HG03520 (cell line): Measurements from ENCODE around the gene SLU7.

Experiments used
- ATAC-seq: cut with Tn5 transposase; IDR thresholded peaks from one replicate; pipeline ENCODE4 v1.9.1; 2021; ENCODE audit warnings: mild to moderate bottlenecking, moderate library complexity; ENCODE audit not compliant: unreplicated experiment

SLU7 gene

DNA sequence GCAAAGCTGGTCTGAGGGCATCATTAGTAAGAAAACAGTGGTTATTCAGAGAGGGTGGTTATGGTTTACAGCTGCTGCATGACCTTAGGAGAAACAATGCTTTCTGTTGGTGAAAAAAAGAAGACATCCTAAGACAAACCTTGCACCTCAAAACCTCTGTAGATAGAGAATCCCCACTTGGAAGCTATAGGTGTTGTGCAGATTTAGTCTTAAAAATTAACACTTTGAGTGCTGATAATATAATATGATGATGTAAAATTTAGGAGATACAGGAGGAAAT is 1.4 kb upstream of the SLU7 start:
- no peak for ATAC-seq

DNA sequence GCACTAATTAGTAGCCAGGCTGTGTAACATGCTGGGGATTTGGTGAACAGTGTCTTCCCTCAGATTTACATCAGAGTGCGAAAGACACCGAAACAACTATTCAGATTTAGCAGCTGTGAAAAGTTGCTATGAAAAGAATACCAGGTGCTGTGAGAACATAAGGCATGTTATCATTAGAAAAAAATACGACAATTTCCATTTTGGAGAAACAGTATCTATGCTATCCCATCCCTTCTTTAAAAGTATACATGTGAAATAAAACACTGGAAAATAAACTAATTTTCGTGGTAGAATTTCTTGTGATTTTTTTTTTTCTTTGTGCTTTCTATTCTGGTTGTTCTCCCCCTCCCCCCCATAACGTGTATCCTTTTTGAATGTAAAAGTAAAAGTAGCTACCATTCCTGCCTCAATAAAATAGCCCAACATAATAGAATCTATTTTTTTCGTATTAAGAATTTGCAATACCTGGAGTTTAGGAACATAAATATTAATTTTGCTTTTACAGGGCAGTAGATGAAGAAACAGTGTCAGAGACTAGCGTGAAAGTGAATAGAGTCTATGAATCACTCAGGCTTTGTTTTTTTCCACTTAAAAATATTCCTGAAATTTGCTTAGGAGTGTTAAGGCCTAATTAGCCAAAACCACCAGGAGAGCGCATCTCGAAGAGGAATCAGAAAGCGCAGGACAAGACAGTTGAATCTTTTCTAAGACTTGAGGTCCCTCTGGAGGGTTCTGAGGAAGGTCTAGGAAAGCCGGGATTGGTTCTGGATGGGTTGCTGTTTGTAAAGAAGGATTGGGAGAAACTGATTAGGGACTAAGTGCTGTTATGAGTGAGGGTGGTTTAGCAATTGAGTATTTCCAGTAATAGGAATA is 813 bp upstream of the SLU7 start:
- ATAC-seq, result no peak

DNA sequence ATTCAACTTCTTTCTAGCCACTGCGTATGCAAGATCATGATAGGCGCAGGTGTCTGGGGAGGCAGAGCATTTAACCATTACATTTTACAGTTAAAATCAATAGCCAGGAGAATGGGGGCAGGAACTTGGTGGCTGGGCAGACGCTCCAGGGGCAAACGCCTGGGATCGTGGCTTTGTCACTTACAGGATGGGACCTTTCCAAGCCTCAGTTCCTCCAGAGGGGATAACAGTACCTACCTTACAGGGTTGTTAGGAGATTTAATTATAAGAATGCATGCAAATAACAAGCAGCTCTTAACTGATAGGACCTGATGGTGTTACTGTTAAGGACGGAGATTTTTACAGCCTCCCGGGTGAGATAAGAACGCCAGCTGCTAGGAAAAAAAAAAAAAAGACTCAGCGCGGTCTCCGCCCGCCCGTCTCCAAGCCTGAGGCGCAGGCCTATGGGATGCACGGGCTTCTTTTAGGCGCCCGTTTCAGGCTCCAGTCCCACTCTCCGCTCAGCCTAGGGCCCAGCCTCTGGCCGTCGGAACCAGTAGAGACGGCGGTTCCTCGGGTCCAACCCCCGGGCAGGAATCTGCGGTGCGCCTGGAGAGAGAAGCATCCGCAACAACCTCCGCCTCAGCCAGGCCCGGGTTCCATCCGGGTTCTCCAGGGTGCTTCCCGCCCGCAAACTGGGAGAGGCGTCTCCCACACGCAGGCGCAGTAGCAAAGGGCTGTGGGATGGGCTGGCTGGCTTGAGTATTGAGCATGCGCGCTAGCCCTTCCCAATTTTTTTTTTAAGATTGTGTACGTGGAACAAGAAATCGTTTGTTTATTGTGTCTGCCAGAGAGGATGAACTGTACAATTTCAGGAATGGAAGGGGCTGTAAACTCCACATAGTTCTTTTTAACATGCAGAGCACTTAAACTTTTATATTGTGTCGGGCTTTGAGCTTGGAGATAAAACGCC is 19.2 kb downstream of the SLU7 start, which contains the start of gene FAM200C:
Gene FAM200C (minus strand): TSS at position 653 of the 952 bp plus-strand sequence. CDS start 4,564 bp downstream, outside the sequence.
- ATAC-seq, result peak; percentile 71

DNA sequence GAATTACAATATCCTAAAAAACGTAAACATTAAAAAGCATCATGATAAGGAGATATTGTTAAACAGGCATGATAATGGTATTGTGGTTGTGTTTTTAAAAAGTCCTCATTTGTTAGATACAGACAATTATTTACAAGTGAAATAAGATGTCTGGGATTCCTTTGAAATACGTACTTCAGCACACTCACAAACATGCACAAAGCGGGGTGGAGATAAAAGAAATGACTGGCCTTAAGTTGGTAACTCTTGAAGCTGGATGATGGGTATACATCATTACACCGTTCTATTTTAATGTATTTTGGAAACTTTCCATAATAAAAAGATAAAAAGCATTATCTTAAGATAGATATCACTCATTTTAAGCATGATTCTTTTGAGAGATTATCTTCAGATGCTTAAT is 20.1 kb downstream of the SLU7 start:
- no peak for ATAC-seq

GRCh38 chr5:160397492-160397891 is 21.4 kb downstream of the SLU7 start:
- ATAC-seq, result no peak

DNA sequence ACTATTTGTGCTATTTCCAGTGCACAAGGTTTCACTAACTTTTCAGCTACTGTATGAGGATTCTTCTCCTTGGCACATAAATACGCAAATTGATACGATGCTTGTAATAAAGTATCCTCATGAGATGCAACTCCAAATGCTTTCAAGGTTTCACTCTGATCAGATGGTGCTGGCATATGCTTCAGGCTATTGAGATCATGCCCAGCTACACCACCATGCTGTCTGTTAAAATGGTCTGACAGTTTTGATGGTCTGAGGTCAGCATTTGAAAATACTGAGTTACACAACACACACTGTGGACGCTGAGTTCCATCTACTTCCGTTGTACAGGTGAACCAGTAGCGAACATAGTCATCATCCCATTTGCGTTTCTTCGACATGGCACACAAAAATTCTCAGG is 23.8 kb downstream of the SLU7 start:
- ATAC-seq, result no peak

GRCh38 chr5:160390787-160391696 is 27.8 kb downstream of the SLU7 start:
- ATAC-seq, result no peak

- no peak for ATAC-seq
Measured at GRCh38 chr5:160387445-160387844, 31.4 kb downstream of the SLU7 start.

DNA sequence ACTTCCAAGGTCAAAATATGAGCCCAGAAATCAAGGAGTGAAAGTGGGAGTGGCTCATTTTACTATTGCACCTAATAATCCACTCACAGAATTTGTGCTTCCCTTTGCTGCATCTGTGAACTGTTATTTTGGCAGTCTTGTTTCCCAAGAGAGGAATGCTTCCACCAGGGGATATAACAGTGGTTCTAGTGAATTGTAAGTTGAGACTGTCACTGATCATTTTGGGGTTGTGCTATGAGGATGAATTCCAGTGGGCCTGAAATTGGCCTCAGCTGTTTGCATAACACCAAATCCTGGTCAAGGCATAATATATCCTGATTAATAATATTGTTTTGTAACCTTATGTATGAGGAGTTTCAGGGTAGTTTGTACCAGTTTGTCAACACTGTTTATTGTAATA is 33.4 kb downstream of the SLU7 start:
- ATAC-seq, result no peak

DNA sequence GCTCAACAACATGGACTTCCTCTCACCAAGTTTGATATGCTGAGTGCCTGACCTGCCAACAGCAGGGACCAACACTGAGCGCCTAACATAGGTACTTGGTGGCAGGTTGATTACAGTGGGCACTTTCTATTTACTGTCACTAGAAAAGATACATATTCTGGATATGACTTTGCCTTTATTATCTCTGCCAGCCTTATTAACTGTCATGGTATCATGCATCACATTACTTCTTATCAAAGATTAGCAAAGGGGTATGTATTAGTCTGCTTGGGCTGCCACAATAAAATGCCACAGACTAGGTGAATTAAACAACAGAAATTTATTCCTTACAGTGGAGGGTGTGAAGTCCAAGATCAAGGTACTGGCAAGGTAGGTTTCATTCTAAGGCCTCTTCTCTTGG is 34.2 kb downstream of the SLU7 start:
- no peak for ATAC-seq

GRCh38 chr5:160382346-160382745 is 36.5 kb downstream of the SLU7 start:
- no peak for ATAC-seq

- no peak for ATAC-seq
Measured at GRCh38 chr5:160380041-160380440, 38.8 kb downstream of the SLU7 start.

DNA sequence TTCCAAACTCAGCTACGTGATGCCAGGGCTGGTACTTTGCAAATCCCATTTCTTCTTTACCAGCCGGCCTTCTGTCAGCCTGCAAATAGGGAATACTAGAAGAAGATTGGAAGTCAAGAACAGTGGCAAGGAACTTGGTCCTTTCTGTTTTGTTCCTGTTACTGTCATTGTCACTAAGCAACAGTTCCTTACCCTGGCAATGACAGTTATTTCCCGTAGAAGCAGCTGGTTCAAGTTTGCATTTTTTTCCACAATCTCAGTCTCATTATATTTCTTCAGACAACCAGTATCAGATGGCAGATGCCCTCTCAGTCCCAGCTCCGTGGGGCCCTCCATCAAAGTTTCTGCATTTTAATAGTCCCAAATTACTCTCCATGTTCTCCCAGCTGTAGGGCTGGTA is 39.4 kb downstream of the SLU7 start:
- no peak for ATAC-seq

DNA sequence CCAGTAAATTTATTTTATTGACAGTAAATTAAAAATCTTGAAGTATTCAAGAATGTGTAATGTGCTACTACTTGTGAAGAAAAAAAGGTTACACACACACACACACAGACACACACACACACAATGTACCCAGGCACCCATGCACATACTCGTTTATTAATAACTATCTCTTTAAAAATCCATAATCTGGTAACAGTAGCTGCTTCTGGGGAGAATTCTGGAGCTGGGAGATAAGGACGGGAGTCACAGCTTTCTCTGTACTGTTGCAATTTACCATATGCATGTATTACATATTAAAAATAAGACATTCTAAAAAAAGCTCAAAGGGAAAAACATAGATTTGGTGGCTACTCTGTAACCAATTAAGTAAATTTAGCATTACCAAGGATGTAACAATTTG is 40.6 kb downstream of the SLU7 start:
- no peak for ATAC-seq

GRCh38 chr5:160377651-160378050 is 41.2 kb downstream of the SLU7 start:
- no peak for ATAC-seq

GRCh38 chr5:160376416-160376815 is 42.5 kb downstream of the SLU7 start:
- no peak for ATAC-seq

- no peak for ATAC-seq
Measured at GRCh38 chr5:160375701-160376100, 43.2 kb downstream of the SLU7 start.

DNA sequence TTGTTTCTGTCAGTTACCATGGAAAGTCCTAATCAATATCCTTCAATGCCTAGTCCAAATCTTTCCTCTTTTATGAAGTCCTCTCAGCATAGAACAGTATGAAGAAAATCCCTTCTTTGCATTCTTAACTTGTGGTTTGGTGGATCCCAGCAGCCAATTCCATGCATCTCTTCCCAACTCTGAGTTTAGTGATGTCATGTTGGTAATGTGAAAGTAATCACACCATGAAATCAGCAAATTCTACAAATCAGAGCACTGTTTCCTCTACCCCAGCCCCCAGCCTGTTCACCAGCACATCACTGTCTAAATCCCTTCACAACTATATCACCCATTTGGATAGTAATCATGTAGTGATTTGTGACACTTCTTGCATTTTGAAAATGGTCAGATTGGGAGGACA is 43.7 kb downstream of the SLU7 start:
- no peak for ATAC-seq

DNA sequence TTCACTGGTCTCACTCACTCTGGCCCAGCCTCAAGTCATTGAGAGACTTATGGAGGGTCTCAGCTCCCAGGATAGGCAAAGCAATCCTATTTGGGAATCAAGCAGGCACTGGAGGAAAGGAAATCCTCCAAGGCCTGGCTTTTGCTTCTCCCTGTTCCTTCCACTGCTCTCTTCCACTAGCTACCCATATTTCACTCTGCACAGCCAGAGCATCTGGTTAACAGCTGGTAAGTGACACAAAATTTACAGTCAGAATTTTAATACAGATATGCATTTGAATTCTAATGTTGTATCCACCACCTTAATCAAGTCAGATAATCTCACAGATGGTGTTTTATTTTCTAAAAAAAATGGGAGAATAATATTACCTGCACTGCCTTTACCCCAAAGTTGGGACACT is 47.6 kb downstream of the SLU7 start:
- ATAC-seq, result no peak

GRCh38 chr5:160370713-160371034 is 48.2 kb downstream of the SLU7 start:
- no peak for ATAC-seq
